Dedifferentiated amniotic fluid mesenchymal stem cell (primary cell): ENCODE data around the gene HSD17B12.
A peak's percentile ranks its signal among the peaks of the same experiment; 100 is the strongest.
"Not testable (repeated sequence)": the region's sequence is repeated elsewhere in the genome, so short reads cannot be mapped to it uniquely, and the experiment has no call there.

Experiments
- DNase-seq: peaks from one replicate; pipeline ENCODE4 v3.0.0-alpha.2; 2016; ENCODE audit errors: extremely low spot score

Gene HSD17B12

DNA sequence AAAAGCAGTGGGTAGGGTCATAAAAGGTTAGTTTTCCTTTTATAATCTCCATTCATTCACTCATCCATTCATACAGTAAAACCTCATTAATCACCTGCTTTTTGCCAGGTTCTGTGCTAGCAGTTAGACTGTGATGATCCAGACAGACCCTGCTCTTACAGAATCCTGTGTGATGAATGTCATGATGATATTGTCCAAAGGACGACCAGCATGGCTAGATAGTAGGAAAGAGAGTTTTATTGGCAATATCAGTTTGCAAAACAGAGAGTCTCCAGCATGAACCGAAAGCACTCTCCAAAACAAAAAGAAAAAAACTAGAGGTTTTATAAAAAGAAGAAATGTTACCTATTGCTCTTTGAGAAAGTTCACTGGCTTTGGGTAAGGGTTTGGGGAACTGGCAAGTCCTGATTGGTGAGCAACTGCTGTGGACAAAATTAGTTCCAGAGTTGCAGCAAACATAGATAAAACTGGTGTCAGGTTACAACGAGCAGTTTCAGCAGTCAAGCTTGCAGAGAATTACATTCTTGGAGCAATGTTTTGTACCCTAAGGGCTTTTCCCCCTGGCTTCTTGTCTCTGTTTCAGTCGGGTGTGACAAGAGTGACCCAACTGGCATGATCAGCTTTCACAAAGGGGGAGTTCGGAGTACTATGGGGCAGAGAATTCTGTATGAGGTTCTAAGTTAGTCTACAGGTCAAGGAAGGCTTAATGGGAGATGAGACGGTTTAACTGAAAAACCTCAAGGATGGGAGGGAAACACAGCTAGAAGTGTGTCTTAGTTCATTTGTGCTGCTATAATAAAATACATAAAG, 58.3 kb downstream of the HSD17B12 start:
- DNase-seq = peak; percentile 94

DNA sequence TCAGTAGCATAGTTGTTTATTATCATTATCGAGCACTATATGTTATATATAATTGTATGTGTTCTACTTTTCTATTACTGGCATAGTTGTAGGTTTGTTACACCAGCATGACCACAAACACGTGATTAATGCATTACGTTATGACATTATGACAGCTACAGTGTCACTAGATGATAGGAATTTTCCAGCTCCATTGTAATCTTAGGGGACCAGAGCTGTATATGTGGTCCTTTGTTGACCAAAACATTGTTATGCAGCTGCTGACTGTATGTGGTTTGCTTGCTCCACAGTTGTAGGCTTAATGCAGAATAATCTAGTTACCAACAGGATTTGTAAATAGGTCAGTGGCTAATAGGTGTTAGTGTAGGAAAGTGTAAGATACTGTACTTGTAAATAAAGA, 66.1 kb downstream of the HSD17B12 start:
- DNase-seq = no peak

DNA sequence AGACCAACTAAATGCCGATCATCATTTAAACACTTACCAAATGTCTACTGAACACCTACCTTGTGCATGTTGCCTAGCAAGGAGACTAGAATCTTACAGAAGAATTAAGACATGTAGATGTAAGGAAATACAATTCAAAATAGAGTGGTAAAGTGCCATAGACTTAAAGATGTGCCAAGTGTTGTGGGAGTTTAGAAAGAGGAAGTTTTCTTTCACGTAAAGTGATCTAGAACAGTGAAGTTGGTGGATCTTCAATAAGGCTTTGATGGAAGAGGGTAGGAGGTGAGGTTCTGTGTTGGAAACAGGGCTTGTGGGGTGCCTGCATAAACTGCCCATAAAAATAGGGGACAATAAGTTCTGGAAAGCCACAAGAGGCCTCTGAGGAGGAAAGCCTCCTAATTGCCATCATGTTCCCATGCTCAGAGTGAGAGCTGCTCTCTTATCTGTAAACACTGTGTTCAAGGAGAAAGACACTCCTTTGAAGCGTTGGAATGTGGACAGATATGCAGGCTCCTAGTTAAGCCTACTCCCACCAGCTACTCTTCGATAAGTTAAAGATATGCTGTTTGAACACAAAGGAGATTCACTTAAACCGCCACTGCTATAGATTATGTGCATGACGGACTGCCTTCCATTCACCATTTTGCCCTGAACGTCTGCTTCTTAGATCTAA, 66.7 kb downstream of the HSD17B12 start:
- no peak for DNase-seq

- no peak for DNase-seq
These were observed 67.6 kb downstream of the HSD17B12 start for GRCh38 chr11:43748095-43748494.

GRCh38 chr11:43751726-43752125, 71.2 kb downstream of the HSD17B12 start:
- no peak for DNase-seq

GRCh38 chr11:43756575-43756974, 76.0 kb downstream of the HSD17B12 start:
- DNase-seq = peak; percentile 74

GRCh38 chr11:43758927-43759326, 78.4 kb downstream of the HSD17B12 start:
- DNase-seq = no peak

- DNase-seq = no peak
These were observed 80.4 kb downstream of the HSD17B12 start for GRCh38 chr11:43760902-43761301.

DNA sequence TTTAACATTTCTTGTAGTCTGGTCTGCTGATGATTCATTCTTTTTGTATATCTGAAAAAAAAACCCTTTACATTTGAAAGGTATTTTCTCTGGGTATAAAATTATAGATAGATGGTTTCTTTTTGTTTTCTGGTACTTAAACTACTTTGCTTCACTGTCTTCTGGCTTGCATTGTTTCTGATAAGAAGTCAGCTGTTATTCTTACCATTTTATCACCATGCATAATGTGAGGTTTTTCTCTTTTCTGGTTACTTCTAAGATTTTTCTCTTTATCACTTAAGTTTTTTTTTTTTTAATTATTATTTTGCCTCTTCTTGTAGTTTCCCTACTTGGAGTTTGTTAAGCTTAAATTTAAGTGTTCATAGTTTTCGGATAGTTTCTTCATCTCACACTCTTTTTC, 84.7 kb downstream of the HSD17B12 start:
- DNase-seq = no peak

DNA sequence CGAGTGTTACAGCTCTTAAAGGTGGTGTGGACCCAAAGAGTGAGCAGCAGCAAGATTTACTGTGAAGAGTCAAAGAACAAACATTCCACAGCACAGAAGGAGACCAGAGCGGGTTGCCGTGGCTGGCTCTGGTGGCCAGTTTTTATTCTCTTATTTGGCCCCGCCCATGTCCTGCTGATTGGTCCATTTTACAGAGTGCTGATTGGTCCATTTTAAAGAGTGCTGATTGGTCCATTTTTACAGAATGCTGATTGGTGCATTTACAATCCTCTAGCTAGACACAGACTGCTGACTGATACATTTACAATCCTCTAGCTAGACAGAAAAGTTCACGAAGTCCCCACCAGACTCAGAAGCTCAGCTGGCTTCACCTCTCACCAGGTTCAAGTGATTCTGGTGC, 88.1 kb downstream of the HSD17B12 start:
- not testable (repeated sequence) for DNase-seq

- no peak for DNase-seq
These were observed 89.6 kb downstream of the HSD17B12 start for GRCh38 chr11:43770173-43770572.

- DNase-seq = no peak
These were observed 92.2 kb downstream of the HSD17B12 start for GRCh38 chr11:43772733-43773132.

GRCh38 chr11:43774786-43775185, 94.2 kb downstream of the HSD17B12 start:
- DNase-seq = no peak

DNA sequence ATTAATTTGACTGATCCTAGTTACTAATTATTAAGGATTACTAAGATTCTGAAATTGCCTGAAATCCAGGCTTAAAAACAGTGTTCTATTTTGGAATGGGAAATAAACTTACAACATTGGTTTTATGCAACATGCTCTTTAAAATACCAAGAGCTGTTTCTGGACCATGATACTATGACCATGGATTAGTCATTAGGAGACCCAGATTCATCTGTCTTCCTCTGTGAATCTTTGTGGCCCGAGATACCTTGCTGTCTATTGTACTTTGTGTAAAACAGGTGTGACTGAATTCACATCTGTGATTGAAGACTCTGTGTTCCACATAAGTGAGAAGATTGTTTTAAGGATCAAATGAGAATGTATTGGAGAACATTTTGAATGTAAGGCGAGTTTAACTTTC, 98.8 kb downstream of the HSD17B12 start:
- no peak for DNase-seq

GRCh38 chr11:43784301-43784700, 103.8 kb downstream of the HSD17B12 start:
- DNase-seq = no peak

DNA sequence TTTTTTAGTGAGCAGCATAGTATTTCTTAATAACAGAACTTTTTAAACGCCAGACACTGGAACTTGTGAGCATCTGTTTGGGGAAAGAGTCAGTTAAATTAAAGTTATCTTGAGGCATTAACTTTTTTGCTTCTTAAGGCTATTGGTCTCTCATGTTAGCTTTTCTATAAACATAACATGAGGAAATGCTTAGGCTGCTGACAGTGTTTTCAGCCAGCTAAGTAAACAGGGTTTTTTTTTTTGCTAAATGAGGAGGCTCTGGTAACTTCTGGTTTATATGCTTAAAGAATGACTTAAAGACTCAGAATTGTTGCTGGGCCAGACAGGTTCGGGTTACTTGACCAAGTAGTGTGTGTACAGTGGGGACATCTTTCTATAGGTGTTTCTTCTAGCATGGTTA, 104.3 kb downstream of the HSD17B12 start:
- DNase-seq = no peak

DNA sequence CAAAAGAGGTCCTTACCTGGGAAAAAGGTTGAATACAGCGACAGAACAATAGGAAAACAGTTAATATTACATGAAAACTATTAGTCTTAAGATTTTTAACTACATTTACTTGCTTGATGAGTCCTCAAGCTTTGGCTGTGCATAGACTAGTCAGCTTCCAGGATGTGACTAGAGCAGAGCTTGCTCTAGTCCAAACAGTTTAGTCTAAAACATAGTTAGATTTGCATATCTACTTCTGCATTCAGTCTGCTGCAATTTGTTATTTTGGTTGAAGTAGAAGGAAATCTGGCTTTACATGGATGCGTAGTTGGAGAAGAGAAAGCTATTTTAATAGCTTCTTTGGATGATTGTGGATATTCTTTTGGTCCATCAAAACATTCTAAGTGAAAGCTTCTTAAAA, 104.8 kb downstream of the HSD17B12 start:
- no peak for DNase-seq

DNA sequence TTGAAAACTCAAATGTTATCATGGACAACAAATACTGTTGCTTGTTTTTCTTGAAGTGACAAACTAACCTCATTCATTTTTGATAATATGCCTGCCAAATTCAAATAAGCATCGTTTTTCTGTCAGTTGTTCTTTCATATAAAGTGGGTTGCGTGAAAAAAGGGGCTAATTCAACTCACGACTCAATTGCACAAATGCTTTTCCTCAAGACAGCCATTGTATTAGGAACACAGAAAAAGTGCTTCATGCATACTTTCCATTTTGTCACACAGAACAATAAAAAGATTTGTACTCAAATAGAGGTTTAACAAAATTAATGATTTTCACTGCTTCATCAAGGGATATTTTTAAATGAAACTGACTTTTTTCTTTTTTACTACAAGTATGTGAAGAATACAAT, 105.5 kb downstream of the HSD17B12 start:
- no peak for DNase-seq

GRCh38 chr11:43787824-43788223, 107.3 kb downstream of the HSD17B12 start:
- DNase-seq = no peak

GRCh38 chr11:43788421-43788820, 107.9 kb downstream of the HSD17B12 start:
- no peak for DNase-seq

DNA sequence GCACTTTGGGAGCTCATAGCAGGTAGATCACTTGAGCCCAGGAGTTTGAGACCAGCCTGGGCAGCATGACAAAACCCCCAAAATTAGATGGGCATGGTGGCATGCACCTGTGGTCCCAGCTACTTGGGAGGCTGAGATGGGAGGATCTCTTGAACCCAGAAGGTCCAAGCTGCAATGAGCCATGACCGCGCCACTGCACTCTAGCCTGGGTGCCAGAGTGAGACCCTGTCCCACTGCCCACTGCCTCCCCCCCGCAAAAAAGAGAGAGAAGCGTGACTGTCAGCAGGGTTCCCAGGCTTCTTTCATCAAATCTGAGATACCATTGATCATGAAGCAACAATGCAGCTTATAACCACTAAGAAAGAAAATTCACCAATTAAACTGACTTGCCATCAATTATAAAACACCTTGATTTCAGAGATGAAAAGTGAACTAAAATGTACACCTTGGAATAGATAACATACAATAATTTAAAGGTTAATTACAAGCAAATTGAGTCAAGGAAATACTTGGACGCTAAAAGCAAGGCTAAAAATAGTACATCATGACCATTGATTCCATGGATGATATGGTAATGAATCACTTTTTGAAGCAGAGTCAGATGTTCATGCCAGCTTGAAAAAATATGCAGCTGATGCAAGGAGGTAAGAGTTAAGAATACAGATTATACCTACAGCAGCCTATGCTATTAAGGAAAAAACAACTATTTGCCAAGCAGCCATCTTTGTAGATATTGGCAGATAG, 109.3 kb downstream of the HSD17B12 start:
- DNase-seq = peak; percentile 65

GRCh38 chr11:43790444-43790794, 109.9 kb downstream of the HSD17B12 start:
- no peak for DNase-seq

DNA sequence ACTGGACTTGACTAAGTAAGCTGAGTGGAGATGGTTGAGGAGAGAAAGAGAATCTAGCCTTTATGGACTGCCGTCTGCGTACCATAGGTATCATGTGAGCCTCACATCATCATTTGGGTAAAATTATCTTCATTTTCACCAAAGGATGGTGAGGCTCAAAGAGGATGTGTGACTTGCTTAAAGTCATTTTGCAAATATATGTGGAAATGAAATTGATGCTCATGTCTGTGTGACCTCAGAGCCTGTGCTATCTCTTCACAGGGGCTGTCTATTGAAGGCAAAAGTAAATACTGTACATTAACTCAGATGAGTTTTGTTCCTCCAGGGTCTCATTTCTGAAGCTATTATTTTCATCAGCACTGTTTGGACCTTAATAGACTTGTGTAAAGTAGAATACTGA, 116.8 kb downstream of the HSD17B12 start:
- DNase-seq = no peak
